Lower leg skin (tissue), 4 donors: Measurements from ENCODE around the gene RNF213. TPM values are rescaled to one million over a fixed set of nuclear protein-coding genes. Genes with fewer than 3 reads are reported as not detected.

Experiments
- DNase-seq, 2 donors: peaks; one replicate each; pipeline ENCODE4 v3.0.0-alpha.2; 2019; ENCODE audit warnings: low spot score in 2 of 2
- H3K4me3 ChIP-seq: fragments of 200-600 bp; sonication (generic); 2 replicates; pipeline ENCODE4 v1.5.1; 2017; ENCODE audit warnings: mild to moderate bottlenecking, low read depth; ENCODE audit not compliant: poor library complexity, severe bottlenecking
- POLR2A ChIP-seq, 2 donors: fragments of 450-650 bp; IDR thresholded peaks; one replicate each; pipeline ENCODE4 v1.6.1; 2016 to 2017; ENCODE audit warnings: antibody characterized with exemption in 2 of 2, mild to moderate bottlenecking in 1 of 2, moderate library complexity in 1 of 2
- WGBS, 2 donors: methylation state at CpG; one replicate each; pipeline ENCODE4 v1.1.5; 2018; 5-methylcytosine and 5-hydroxymethylcytosine counted together
- intact Hi-C: fragments of 100-400 bp; cut with DNase I; formaldehyde crosslinking; loops from one replicate; pipeline ENCODE4 v1.15.0; 2023; ENCODE audit warnings: low total_unique reads
- total RNA-seq, 4 donors: library from RNA; depleted of rRNA; stranded (reverse); fragments of >200 nt; gene quantifications; one replicate each; pipeline ENCODE4 v1.1.0, GENCODE V29; 2016
- TF ChIP-seq, protein P1 (sequence below), 3 donors: fragments of 450-650 bp; IDR thresholded peaks; one replicate each; pipeline ENCODE4 v1.5.1; 2016; ENCODE audit warnings: antibody characterized with exemption in 3 of 3, mild to moderate bottlenecking in 3 of 3, moderate library complexity in 2 of 3

The RNF213 gene
- total RNA-seq, 4 donors from 2014 or later, result 48.4 to 103 (median 59.8) TPM

DNA sequence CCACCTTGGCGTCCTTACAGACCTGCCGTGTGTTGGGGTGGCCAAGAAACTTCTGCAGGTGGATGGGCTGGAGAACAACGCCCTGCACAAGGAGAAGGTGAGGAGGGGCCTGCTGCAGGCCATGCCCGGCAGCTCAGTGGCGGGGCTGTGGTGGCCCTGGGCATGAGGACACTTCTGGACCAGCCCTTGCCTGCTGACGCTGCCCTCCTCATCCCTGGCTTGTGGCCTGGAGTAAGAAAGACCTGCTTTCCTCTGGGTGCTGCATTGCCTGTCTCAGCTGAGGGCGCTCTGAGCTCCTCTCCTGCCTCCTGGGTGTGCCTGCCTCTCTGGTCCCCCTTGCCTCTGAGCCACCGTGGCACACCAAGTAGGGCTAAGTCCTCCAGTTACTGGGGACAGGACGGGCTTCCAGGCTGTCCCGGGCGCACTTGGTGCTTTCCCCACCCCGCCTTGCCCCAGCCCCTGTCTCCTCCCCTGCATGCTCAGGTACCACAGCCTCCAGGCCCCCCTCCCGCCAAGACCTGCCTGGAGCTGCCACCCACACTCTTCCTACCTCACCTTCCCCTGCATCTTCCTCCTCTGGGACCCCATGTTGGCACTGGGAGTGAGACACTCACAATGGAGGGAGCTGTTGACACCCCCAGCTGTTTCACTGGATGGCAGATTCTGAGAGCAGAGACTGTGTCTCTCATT is 163.0 kb downstream of the RNF213 start:
- intact Hi-C loops, result loop anchor here (2.0 kb wide), 1 partner anchor 561 kb away; no protein-coding TSS in a partner anchor
- H3K4me3 ChIP-seq, result no peak overlapping the region
- no peak for DNase-seq
- TF ChIP-seq, protein P1, sequence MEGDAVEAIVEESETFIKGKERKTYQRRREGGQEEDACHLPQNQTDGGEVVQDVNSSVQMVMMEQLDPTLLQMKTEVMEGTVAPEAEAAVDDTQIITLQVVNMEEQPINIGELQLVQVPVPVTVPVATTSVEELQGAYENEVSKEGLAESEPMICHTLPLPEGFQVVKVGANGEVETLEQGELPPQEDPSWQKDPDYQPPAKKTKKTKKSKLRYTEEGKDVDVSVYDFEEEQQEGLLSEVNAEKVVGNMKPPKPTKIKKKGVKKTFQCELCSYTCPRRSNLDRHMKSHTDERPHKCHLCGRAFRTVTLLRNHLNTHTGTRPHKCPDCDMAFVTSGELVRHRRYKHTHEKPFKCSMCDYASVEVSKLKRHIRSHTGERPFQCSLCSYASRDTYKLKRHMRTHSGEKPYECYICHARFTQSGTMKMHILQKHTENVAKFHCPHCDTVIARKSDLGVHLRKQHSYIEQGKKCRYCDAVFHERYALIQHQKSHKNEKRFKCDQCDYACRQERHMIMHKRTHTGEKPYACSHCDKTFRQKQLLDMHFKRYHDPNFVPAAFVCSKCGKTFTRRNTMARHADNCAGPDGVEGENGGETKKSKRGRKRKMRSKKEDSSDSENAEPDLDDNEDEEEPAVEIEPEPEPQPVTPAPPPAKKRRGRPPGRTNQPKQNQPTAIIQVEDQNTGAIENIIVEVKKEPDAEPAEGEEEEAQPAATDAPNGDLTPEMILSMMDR (IDR thresholded peaks at IDR 0.05), result no peak
- TF ChIP-seq POLR2A (IDR thresholded peaks at IDR 0.05), result no peak
- WGBS, 2 donors, result 44 to 48% methylated on average over 9 to 12 of the region's 13 CpGs

DNA sequence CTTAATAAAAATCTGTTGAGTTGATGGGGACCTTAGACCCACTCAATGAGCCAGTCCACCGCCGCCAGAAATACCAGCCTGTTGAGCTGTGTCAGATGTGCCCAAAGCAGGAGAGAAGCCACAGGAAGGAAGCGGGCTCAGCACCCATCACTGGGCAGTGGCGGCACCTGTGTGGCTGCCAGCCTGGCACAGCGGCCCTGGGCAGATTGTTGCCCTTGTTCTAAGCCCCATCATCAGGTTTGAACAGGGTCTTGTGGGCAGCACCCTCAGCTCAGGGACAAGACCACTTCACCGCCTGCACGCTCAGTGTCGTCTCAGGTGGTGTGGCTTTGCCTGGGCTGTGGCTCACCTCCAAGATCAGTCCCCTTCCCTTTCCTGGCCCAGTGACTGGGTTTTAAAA is 163.6 kb downstream of the RNF213 start:
- intact Hi-C loops, result loop anchor here (2.0 kb wide), 1 partner anchor 561 kb away; no protein-coding TSS in a partner anchor
- WGBS, 2 donors, result 80 to 88% methylated on average over 8 of the region's 8 CpGs
- TF ChIP-seq POLR2A (IDR thresholded peaks at IDR 0.05), result no peak
- TF ChIP-seq, protein P1 (IDR thresholded peaks at IDR 0.05), result no peak
- no peak overlapping the region for H3K4me3 ChIP-seq
- no peak for DNase-seq

DNA sequence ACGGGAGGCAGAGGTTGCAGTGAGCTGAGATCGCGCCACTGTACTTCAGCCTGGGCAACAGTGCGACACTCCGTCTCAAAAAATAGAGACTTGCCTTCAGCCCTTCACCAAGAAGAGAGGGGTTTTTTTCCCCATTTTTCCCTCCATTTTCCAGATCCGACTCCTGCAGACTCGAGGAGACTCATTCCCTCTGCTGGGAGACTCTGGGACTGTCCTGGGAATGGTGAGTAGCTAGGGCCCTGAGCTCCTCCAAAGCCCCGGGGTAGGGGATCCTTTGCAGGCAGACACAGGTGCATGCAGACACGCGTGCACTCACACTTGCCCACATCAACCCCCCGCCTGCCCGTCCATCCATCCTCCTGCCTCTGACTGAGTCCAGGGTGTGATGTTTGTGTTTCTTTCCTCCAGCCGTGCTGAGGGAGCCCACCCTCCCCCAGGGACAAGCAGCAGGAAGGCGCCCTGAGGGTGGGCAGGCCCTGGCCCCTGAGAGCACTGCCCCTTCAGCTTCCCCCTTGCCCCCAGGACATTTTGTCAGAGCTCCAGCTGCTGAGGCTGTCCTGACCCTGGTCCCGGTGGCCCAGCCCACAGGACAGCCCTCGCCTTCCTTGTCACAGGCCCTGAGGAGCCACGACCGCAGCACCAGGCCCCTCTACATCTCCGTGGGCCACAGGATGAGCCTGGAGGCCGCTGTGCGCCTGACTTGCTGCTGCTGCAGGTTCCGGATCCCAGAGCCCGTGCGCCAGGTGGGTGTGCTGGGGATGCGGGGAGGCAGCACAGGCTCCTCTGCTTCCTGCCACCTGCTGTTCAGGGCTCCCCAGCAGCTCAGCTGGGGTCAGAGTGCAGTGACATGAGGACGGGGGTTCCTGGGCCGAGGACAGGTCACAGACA is 164.5 kb downstream of the RNF213 start:
- TF ChIP-seq, protein P1 (IDR thresholded peaks at IDR 0.05), result no peak
- no peak for TF ChIP-seq POLR2A (IDR thresholded peaks at IDR 0.05)
- no peak for DNase-seq
- H3K4me3 ChIP-seq, result no peak overlapping the region
- intact Hi-C loops, result loop anchor here (2.0 to 5.0 kb wide), 2 partner anchors 152 to 560 kb away; no protein-coding TSS in a partner anchor
- 81% methylated on average over 21 to 22 of the region's 27 CpGs for WGBS, 2 donors

DNA sequence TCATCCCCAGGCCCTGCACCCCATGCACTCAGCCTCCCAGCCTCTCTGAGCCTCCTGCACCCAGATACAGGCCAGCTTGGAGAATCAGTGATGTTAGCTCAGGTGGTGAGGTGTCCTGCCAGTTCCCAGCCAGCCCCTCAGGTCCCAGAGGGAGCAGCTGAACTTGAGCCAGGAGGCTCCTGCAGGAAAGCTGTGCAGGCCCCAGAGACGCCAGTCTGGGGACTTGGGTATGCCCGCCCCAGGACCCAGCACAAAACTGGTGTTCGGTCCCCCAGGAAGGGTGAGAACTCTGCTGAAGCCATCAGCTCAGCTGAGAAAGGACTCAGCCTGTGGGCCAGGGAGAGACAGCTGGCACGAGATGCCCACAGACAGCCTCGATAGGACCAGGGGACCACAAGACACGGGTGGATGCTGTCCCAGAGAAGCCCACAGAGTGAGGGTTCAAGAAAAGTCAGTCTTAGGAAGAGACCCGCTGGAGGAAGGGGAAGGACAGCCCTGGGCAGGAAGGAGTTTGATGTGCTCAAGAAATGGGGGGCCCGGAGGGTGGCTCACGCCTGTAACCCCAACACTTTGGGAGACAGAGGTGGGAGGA is 165.3 kb downstream of the RNF213 start:
- intact Hi-C loops, result loop anchor here (2.0 to 5.0 kb wide), 2 partner anchors 151 to 559 kb away; no protein-coding TSS in a partner anchor
- no peak for DNase-seq
- H3K4me3 ChIP-seq, result no peak overlapping the region
- TF ChIP-seq, protein P1 (IDR thresholded peaks at IDR 0.05), result no peak
- no peak for TF ChIP-seq POLR2A (IDR thresholded peaks at IDR 0.05)
- WGBS, 2 donors, result 84 to 87% methylated on average over 7 to 9 of the region's 9 CpGs

DNA sequence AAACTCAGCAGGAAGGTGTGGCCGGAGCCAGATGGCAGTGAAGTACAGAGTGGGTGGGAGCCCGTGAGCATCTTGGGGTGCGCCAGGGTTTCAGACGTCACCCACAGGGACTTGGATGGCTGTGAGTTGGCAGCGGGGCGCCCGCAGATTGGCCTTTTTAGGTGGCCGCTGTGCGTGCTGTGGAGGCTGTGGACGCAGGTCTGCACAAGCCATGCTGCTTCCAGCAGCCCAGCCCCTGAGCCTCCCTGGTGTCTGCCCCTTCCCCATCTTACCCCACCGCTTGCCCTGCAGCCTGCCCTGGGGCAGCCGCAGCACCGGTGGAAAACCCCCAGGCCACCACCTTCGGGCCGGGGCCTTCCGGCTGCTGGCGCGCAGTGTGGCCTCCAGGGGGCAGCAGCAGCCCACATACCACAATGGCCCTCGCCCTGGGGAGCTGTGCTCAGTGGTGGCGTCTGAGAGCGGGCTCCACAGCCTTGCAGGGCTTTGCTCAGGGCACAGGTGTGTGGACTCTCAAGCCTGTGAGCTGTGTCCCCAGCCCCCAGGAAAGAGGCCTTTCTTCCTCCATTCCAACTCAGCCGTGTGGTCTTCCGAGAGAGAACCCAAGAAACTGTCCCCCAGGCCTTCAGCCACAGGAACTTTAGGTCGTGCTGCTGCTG is 166.1 kb downstream of the RNF213 start:
- WGBS, 2 donors, result 33 to 43% methylated on average over 21 to 22 of the region's 24 CpGs
- no peak overlapping the region for H3K4me3 ChIP-seq
- peak; percentile 30 to 92 for DNase-seq
- intact Hi-C loops, result loop anchor here (5.0 kb wide), 1 partner anchor 151 kb away; no protein-coding TSS in a partner anchor
- TF ChIP-seq, protein P1 (IDR thresholded peaks at IDR 0.05), result peak in 1 of 3 donors; percentile 74
- TF ChIP-seq POLR2A (IDR thresholded peaks at IDR 0.05), result no peak
